ENCODE measurements around the gene PNLIP.
A peak's percentile ranks its signal among the peaks of the same experiment; 100 is the strongest.

PNLIP gene

DNA sequence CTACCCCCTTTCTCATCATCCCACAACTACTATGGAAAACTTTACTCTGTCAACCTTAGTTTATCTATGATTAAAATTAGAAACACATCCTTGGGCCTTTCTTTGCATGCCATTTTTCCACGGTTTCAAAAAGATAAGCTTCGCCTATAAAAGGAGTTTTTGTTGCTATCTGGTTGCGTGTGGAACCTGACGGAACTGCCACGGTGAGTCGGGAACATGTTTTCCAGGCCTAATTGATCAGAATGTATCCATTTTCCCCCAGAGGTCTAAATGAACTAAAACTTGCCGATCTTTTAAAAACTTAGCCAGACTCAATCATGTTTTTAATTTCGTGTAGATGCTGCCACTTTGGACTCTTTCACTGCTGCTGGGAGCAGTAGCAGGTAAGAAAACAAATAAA, at the start of gene PNLIP:
Gene PNLIP, plus strand, starts transcription at position 176 of the 400 bp plus-strand sequence. Its CDS starts 162 bp downstream, at position 338.
- no peak for DNase-seq (ENCODE audit: low read depth)

- no peak for DNase-seq (ENCODE audit: low read depth)
Measured at GRCh38 chr10:116504786-116505185, 40.9 kb upstream of the PNLIP start.

DNA sequence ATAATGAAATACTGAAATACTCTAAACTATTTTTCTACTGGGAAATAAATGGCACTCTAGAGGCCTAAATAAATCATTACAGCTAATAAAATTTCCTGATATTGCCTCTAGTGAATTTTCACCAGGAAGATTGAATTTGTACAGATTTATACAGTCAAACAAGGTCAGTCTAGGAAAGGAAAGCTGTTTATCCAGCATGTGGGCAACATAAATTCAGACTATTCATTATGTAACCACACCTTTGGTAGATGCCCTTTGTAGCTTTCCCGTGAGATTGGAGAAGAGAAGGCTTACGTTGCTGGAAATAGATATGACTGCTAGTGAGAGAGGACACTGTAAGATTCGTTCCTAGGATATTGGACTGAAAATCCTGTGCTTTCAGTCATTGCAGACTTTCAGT, 35.2 kb upstream of the PNLIP start:
- no peak for DNase-seq (ENCODE audit: low read depth)

- no peak for DNase-seq (ENCODE audit: low read depth)
Measured at GRCh38 chr10:116511365-116511764, 34.4 kb upstream of the PNLIP start.

DNA sequence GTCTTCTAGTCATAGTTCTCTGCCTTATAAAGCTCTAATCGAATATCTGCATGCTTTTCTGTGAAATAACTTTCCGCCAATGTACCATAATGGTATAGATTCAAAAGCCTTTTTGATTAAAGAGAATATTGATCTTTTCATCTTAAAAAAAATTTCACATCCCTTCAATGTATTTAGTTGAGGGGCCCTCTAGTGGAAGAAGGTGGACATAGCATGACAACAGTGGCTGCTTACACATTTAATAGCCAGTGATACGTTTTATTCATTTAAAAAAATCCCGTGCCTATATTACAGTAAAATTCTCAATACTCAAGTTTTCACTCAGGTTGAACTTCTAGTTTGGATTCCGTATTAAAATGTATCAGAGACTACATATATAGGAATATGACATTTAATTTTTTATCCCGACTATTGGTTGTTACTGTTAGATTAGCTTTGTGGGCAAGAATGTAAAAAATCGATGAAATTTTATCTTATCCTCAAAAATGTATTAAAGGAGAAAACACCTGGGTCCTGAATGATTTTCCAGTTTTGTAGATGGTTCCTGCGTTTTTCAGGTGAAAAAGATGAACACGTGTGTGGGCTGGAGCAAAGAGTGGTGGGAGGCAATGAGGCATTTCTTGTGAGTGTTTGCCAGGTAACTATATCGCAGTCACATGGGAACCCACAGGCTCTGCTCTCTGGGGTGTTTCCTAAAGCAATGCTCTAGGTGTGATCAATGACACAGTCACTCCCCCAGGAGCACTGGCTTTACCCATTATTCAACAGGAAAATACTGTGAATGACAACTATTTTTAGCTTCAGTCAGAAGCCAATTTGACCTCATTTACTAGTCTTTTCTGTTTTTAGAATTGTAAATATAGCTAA, 24.1 kb upstream of the PNLIP start:
- peak; percentile 17 for DNase-seq (ENCODE audit: low read depth)

DNA sequence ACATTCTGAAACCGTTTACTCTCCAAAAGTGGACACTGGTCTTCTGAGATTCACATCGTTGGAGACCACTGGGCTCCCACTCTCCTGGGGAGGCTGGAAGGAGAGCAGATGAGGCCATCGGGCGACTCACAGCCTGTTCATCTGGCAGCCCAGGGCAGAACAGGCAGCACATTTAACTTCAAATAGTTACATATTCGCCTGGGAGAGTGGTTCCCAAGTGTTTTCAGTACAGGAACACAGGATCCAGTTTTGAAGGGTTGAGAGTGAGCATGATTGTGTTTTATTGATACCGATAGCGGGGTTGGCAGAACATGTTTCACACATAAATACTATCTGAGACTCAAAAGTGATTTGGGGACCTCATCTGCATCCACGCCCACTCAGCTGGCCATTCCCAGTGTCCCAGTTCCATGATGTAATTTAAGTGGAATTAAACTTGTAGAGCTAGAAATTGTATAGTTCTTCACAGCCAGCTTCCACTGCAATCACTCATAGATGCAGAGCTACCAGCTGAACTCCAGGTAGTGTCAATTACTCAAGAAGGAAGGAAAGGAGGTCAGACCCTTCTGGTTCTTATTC, 22.8 kb upstream of the PNLIP start:
- DNase-seq (ENCODE audit: low read depth): no peak

DNA sequence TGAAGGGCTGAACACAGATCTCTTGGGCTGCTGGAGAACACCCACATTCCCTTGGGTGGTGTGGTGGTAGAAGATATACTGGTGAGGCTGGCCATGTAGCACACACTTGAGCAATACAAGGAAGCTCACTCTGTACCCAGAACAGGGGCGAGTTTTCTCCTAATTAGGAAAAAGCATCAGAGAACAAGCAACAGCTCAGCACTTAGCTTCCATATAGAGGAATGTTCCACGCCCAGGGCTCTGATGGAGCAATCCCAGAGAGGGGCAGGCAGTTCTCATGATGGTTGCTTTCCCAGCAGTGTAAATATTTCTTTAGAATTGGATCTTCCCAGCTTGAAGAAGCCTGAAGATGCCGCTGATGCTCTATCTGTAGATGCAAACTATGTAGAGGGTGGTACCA, 21.0 kb upstream of the PNLIP start:
- DNase-seq (ENCODE audit: low read depth): no peak

GRCh38 chr10:116526219-116526618, 19.5 kb upstream of the PNLIP start:
- no peak for DNase-seq (ENCODE audit: low read depth)

- no peak for DNase-seq (ENCODE audit: low read depth)
Measured at GRCh38 chr10:116536810-116537209, 8.9 kb upstream of the PNLIP start.

- DNase-seq (ENCODE audit: low read depth): no peak
Measured at GRCh38 chr10:116538456-116538855, 7.3 kb upstream of the PNLIP start.

- no peak for DNase-seq (ENCODE audit: low read depth)
Measured at GRCh38 chr10:116538992-116539391, 6.7 kb upstream of the PNLIP start.

GRCh38 chr10:116540814-116541213, 4.9 kb upstream of the PNLIP start:
- no peak for DNase-seq (ENCODE audit: low read depth)

DNA sequence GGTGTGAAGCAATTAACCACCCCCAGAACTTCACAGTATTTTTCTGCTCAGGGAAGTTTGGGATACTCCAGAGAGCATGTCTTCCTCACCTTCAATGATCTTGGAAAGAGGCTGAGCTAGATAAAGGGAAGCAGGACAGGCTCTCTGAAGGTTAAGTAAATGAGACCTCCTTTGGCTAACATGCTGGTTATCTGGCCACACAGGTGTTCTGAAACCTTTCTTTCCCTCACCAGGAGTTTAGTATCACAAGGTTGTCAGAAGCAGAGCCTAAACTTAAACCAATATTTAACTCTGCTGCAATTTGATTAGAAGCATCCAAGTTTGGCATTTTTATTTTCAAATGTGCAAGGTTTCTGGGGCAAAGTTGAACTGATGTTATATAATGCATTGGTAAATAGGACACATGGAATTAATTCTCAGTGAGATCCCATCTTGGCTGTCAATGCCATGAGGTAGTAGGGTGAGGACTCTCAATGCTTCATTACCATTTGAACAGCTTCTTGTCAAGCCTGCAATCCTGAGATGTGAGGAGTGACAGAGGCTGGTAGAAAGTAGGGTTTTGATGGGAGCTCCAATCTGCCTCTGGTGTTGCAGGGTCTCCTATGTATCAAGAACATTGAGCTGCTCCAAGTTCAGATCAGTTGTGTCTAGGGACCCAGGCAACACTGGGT, 3.6 kb upstream of the PNLIP start:
- DNase-seq (ENCODE audit: low read depth): no peak

- no peak for DNase-seq (ENCODE audit: low read depth)
Measured at GRCh38 chr10:116545122-116545521, 609 bp upstream of the PNLIP start.

- no peak for DNase-seq (ENCODE audit: low read depth)
Measured at GRCh38 chr10:116548301-116548700, 2.6 kb downstream of the PNLIP start.

DNA sequence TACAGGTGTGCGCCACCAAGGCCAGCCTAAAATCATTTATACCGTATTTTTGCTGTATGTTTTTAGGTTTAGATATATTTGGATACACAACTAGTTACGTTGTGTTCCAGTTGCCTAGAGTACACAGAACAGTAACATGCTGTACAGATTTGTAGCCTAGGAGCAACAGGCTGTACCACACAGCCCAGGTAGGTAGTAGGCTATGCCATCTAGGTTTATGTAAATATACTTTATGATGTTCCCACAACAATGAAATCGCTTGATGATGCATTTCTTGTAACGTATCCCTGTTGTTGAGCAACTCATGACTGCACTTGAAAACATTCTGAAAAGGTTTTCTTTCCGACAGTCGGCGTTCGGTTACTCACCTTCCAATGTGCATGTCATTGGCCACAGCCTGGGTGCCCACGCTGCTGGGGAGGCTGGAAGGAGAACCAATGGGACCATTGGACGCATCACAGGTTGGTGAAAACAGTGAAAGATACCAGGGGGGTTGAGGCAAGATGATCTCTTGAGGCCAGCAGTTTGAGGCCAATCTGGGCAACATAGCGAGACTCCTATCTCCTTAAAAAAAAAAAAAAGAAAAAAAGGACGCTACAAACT, 7.7 kb downstream of the PNLIP start:
- no peak for DNase-seq (ENCODE audit: low read depth)

DNA sequence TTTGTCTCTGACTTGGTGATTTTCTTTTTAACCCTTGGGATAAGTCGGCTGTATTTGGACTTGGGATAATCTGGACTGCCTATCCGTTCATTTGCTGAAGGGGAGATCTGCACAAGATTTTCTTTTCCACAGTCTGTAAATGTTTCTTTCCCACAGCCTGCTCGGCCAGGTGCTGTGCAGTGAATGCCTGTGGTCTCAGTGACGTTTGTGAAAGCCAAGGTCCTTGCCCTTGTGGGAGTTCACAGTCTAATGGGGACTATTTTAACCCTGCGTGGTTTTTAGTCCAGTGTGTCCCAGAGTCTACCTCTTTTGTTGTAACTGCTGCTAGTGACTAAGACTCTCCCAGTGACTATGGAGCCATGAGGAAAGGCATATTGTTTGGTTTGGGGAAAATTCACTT, 8.9 kb downstream of the PNLIP start:
- no peak for DNase-seq (ENCODE audit: low read depth)

DNA sequence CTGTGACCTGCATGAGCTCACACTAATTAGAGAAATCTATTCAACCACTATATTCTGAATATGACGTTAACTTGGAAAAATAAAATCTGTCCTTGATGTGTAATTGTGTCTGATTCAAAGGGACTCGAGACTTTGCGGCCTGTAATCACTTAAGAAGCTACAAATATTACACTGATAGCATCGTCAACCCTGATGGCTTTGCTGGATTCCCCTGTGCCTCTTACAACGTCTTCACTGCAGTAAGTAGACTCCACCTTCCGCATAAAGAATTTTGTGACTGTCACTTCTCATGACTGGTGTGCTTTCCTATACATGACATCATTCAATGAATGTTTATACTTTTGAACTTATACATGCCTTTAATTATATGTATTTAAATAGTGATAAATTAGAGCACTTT, 10.1 kb downstream of the PNLIP start:
- DNase-seq (ENCODE audit: low read depth): no peak

DNA sequence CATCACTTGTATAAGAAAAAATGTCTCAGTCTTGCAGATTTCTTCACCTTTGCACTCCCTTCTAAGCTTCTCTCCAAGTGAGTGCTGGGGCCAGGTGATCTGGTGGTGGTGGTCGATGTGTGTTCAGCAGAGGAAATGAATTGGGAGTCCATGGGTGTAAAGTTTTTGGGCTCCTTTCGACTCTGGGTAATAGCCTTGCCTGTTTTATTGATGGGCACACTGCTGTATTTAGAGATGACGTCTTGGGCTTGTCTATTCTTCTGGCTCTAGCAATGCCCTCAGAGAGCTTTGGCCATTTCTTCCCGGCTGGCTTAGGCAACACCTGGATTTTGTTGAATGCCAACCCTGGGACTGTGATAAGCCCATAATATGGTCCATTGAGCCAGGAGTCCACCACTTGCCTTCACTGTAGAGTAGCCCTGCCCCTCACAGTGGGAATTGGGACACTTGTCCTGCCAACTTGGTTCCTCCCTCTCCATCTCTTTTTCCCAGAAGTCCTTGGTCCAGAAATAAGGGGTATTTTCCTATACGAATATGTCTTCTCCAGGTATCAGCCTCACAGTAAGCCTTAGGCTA, 11.7 kb downstream of the PNLIP start:
- DNase-seq (ENCODE audit: low read depth): no peak

DNA sequence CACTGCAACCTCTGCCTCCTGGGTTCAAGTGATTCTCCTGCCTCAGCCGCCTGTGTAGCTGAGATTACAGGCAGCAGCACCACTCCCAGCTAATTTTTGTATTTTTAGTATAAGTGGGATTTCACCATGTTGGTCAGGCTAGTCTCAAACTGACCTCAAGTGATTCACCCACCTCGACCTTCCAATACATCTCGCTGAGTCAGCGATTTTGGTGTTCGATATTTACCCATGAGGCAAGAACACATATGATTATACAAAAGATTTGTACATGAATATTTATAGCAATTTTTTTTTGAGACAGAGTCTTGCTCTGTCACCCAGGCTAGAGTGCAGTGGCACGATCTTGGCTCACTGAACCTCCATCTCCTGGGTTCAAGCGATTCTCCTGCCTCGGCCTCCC, 19.8 kb downstream of the PNLIP start:
- no peak for DNase-seq (ENCODE audit: low read depth)

GRCh38 chr10:116566932-116567331, 21.2 kb downstream of the PNLIP start:
- DNase-seq (ENCODE audit: low read depth): no peak

DNA sequence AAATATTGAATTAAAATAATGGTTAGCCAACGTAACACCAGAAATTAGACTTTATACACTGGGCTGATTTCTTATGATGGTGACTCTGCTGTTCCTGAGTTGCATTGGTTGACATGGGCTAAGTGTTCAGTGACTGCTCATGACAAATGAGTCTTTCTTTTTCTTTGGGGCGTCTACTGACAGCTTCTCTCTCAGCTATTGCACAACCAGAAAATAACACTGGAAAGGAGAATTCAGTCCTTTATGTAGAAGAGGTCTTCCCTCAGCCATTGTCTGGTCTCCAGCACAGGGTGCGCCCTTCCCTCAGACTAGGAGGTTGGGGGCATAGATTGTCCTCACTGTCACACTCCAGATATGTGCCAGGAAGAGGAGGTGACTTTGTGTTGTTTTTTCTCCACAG, 21.6 kb downstream of the PNLIP start:
- no peak for DNase-seq (ENCODE audit: low read depth)

Data from stromal cell of bone marrow (primary cell).